ENCODE data around the gene TMTC3.

- TF ChIP-seq POLR2A (IDR thresholded peaks at IDR 0.05): no peak
- TF ChIP-seq CTCF (IDR thresholded peaks at IDR 0.05): no peak
- TF ChIP-seq EP300 (IDR thresholded peaks at IDR 0.05): no peak
- no peak for TF ChIP-seq POLR2AphosphoS5 (IDR thresholded peaks at IDR 0.05)
Observed at GRCh38 chr12:88184196-88184595, 42.1 kb downstream of the TMTC3 start.

Measured in upper lobe of left lung (tissue), 4 donors.